ENCODE data around the gene ABHD18. TPM values are rescaled to one million over a fixed set of nuclear protein-coding genes. Genes with fewer than 3 reads are reported as not detected.
A peak's percentile ranks its signal among the peaks of the same experiment; 100 is the strongest.
"Not testable (repeated sequence)": the region's sequence is repeated elsewhere in the genome, so short reads cannot be mapped to it uniquely, and the experiment has no call there.

The ABHD18 gene
- total RNA-seq, 6 experiments from 2014 or later: 4.0 to 4.9 (median 4.3) TPM

DNA sequence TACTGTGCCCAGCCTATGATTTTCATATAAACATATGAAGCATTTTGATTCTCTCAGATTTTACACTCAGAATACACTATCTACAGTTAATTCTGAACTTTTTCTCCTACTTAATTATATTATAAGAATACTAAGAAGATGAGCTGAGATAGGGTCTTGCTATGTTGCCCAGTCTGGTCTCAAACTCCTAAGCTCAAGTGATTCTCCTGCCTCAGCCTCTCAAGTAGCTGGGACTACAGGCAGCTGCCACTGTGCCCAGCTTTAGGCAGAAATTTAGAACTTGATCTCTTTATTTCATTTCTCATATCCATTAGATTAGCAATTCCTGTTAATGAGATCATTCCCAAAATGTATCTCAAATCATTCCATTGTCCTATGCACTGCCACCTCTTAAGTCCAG, 91.2 kb downstream of the ABHD18 start:
- DNase-seq: no peak
- Mint-ChIP-seq H3K4me3 (no peak overlapping the region), H3K9me3 (no peaks in the 10 kb centered on the region), H3K36me3 (ENCODE audit: low read depth) (no peaks in the 10 kb centered on the region), H3K27me3 (ENCODE audit: insufficient read depth) (no peaks in the 10 kb centered on the region; the same call in 1 of the 2 replicates), H3K4me1 (ENCODE audit: low read depth) (peaks cover 7% of the 10 kb centered on the region), H3K27ac (no peak overlapping the region)
- TF ChIP-seq, protein P1, sequence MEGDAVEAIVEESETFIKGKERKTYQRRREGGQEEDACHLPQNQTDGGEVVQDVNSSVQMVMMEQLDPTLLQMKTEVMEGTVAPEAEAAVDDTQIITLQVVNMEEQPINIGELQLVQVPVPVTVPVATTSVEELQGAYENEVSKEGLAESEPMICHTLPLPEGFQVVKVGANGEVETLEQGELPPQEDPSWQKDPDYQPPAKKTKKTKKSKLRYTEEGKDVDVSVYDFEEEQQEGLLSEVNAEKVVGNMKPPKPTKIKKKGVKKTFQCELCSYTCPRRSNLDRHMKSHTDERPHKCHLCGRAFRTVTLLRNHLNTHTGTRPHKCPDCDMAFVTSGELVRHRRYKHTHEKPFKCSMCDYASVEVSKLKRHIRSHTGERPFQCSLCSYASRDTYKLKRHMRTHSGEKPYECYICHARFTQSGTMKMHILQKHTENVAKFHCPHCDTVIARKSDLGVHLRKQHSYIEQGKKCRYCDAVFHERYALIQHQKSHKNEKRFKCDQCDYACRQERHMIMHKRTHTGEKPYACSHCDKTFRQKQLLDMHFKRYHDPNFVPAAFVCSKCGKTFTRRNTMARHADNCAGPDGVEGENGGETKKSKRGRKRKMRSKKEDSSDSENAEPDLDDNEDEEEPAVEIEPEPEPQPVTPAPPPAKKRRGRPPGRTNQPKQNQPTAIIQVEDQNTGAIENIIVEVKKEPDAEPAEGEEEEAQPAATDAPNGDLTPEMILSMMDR (IDR thresholded peaks at IDR 0.05): no peak

DNA sequence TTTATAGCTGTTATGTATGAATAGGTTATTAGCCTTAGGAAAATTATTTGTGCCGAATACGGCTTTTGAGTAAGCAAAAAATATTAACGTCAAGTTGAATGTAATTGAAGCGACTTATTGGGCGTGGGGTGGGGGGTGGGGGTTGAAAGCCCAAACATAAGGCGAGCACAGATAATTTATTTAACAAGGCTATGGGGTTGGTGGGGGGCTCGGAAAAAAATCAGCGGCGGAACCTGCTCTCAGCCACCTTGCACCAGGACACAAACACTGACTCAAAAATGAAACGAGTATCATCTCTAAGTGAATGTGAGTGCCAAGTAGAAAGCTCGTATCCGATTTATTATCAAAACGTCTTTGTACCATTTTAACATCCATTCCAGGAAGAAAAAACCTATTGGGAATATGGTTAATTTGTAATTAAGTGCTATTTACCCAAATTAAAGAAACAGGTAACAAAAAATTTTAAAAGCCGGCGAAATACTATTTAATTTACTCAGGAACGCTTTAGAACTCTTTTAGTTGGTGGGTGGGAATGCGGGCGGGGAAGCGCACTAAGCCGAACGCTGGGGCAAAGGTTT, 95.0 kb downstream of the ABHD18 start:
- peaks cover 16% of the 10 kb centered on the region for H3K4me1 Mint-ChIP-seq (ENCODE audit: low read depth)
- no peaks in the 10 kb centered on the region; the same call in 1 of the 2 replicates for H3K27me3 Mint-ChIP-seq (ENCODE audit: insufficient read depth)
- TF ChIP-seq, protein P1 (IDR thresholded peaks at IDR 0.05): no peak
- H3K36me3 Mint-ChIP-seq (ENCODE audit: low read depth): no peaks in the 10 kb centered on the region
- no peaks in the 10 kb centered on the region for H3K9me3 Mint-ChIP-seq
- H3K4me3 Mint-ChIP-seq: peak overlapping the region; percentile 89
- no peak for DNase-seq
- peak overlapping the region; percentile 91 for H3K27ac Mint-ChIP-seq

DNA sequence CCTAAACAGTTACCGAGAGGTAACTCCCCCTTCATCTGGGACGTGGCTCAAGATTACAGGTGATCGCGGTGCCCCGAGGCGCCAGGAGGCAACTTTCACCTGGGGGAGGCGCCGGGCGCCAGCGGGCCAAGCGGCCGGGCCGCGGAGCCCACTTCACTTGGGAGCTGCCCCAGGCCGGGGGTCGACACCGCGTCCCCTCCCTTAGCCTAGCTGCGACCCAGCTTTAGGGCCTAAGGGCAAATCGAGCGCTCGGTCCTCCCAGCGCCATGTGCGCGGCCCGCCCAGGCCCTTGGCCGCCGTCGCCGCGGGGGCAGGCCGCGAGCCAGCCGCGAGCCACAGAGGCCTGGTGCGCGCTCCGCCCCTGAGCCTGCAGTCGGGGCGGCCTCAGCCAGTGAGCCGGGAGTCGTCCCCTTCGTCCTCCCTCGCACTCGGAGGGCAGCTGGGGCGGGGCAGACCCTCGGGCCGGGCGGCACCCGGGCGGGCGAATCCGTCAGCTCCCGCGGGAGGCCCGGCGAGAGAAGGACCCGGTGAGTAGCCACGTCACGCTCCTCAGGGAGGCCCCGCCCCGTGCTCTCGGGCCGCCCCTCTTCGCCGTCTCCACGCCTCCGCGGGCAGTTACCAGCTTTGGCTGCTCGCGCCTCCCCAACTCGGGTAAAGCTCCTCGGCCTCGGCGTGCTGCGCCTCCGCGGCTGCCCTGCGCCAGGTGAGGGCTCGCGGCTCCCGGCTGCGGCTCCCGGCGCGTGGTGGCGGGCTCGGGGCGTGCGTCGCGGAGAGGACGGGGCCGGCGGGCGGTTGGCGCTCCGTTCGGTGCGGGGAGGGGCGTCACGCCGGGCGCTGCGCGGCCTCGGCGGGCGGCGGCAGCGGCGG, 95.7 kb downstream of the ABHD18 start, which contains the start of gene LARP1B:
LARP1B (plus strand) TSS at position 614 of the 867 bp plus-strand sequence. CDS start 13,640 bp downstream, outside the sequence.
- TF ChIP-seq, protein P1 (IDR thresholded peaks at IDR 0.05): no peak; the same call in 1 of the 2 replicates
- Mint-ChIP-seq H3K4me1 (ENCODE audit: low read depth) (peaks cover 19% of the 10 kb centered on the region), H3K9me3 (no peaks in the 10 kb centered on the region), H3K27ac (peak within 1 kb of the TSS; percentile 91), H3K36me3 (ENCODE audit: low read depth) (no peaks in the 10 kb centered on the region), H3K4me3 (peak within 1 kb of the TSS; percentile 92), H3K27me3 (ENCODE audit: insufficient read depth) (no peaks in the 10 kb centered on the region)
- DNase-seq: peak; percentile 95

DNA sequence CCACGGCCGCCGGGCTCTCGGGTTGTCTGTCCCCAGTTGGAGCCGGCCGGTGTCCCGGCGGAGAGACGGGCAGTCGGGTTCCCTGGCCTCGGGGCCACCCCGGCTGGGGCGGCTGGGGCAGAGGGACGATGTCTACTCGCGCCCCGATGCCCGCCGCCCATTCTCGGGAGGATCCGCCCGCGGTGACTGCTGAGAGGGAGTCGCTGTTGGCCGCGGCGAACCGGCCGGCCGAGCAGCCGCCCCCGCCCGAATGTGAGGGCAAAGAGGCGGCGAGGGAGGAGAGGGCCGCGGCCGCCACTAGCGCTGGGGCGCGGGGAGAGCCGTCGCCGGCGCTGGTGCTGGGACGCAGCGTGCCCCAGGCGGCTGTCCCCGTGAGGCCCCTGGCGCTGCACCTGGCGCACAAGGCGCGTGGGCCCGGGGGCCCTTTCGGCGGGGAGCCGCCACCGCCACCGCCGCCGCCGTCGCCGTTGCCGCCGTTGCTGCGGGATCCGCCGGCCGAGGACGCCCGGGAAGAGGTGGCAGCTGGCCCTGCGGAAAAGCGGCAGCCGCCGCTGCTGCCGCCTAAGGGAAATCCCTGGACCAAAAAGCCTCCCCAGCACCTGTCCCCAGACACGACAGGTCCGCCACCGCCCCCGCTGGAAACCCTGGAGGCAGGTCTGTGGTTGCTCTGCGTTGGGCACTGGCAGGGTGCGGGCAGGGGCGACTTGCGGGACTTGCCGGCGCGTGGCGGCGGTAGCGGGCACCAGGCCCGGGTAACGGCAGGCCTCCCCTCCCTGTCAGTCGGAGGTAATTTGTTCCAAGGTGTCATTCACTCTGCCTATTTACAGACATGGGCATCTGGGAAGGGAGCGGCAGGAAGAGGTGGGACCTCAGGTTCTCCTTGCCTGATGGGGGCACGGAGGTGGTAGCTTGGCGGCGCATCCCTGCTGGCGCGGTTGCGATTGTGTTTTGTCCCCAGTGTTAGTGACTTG, 96.6 kb downstream of the ABHD18 start:
- Mint-ChIP-seq H3K36me3 (ENCODE audit: low read depth) (no peaks in the 10 kb centered on the region), H3K27ac (peak overlapping the region; percentile 75)

GRCh38 chr4:128066453-128066820, 101.2 kb downstream of the ABHD18 start:
- H3K27ac Mint-ChIP-seq; DNase-seq; H3K27me3 Mint-ChIP-seq (ENCODE audit: insufficient read depth); H3K9me3 Mint-ChIP-seq; H3K36me3 Mint-ChIP-seq (ENCODE audit: low read depth); H3K4me3 Mint-ChIP-seq: not testable (repeated sequence)
- peaks cover 12% of the 10 kb centered on the region for H3K4me1 Mint-ChIP-seq (ENCODE audit: low read depth)

More for the DNA sequence above, 96.6 kb downstream of the ABHD18 start:
- DNase-seq: peak; percentile 18
- no peaks in the 10 kb centered on the region for H3K27me3 Mint-ChIP-seq (ENCODE audit: insufficient read depth)
- peak overlapping the region; percentile 92 for H3K4me3 Mint-ChIP-seq
- H3K4me1 Mint-ChIP-seq (ENCODE audit: low read depth): peaks cover 19% of the 10 kb centered on the region
- no peaks in the 10 kb centered on the region for H3K9me3 Mint-ChIP-seq
- TF ChIP-seq, protein P1 (IDR thresholded peaks at IDR 0.05): peak; percentile 22; the same call in 1 of the 2 replicates
